GM12891 (cell line): ENCODE data around the gene DSCAM.
"Not testable (repeated sequence)": the region's sequence is repeated elsewhere in the genome, so short reads cannot be mapped to it uniquely, and the experiment has no call there.

Experiments
- DNase-seq: peaks from one replicate; pipeline ENCODE4 v3.0.0; 2011; ENCODE audit warnings: low spot score; ENCODE audit not compliant: insufficient read length
- FAIRE-seq: peaks from 2 replicates; lab custom pipeline; 2011; peaks lifted over from hg19 to GRCh38; lab: Jason Lieb, UNC
- PAX5 ChIP-seq: IDR thresholded peaks from 2 replicates; pipeline ENCODE4 v1.6.1; 2011; ENCODE audit warnings: low read length, moderate library complexity, mild to moderate bottlenecking; ENCODE audit not compliant: insufficient read depth, severe bottlenecking
- POLR2A ChIP-seq: IDR thresholded peaks from 2 replicates; pipeline ENCODE4 v1.6.1; 2011; ENCODE audit warnings: low read depth, low read length, control low read depth
- POLR2AphosphoS5 ChIP-seq: IDR thresholded peaks from 2 replicates; pipeline ENCODE4 v1.6.1; 2011; ENCODE audit warnings: low read depth, low read length, control low read depth
- POU2F2 ChIP-seq: IDR thresholded peaks from 2 replicates; pipeline ENCODE4 v1.6.1; 2011; ENCODE audit warnings: low read depth, mild to moderate bottlenecking, control low read depth, low read length, moderate library complexity
- SPI1 ChIP-seq: IDR thresholded peaks from 2 replicates; pipeline ENCODE4 v1.6.1; 2011; ENCODE audit warnings: low read depth, low read length, control low read depth
- TAF1 ChIP-seq: IDR thresholded peaks from 2 replicates; pipeline ENCODE4 v1.6.1; 2011; ENCODE audit warnings: low read depth, low read length, control low read depth

DSCAM gene

DNA sequence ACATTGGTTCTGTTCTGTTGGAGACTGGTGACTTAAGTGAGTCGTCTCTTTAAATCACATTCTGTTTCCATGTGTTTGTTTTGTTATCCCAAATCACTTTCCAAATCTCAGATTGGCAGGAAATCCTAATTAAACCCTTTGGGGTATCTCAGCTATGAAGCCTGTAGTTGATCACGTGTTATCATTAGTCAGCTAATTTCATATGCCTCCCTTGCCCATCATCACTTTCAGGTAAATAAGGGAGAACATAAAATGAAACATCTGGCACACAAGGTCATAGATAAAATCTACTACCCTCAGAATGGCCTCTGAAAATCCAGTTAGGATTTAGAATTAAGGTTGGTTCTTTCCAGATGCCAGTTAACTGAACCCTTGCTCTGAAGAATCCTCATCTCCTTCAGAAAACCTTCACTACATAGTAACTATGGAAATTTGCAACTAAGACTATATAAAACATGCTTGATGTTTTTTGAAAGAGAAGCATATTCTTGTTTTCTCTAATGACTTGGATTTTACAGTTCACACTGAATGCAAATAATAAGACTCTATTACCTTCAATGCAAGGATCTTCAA lies 401.5 kb downstream of the DSCAM start:
- DNase-seq: no peak
- FAIRE-seq: no peak
- TF ChIP-seq POLR2AphosphoS5: no peak
- TF ChIP-seq POLR2A: no peak
- no peak for TF ChIP-seq TAF1
- no peak for TF ChIP-seq PAX5

- FAIRE-seq, DNase-seq: not testable (repeated sequence)
Measured at GRCh38 chr21:40439581-40439980, 407.4 kb downstream of the DSCAM start.

- DNase-seq: no peak
- no peak for TF ChIP-seq PAX5
- no peak for TF ChIP-seq POU2F2
- no peak for TF ChIP-seq POLR2A
- TF ChIP-seq SPI1: no peak
- TF ChIP-seq TAF1: no peak
- TF ChIP-seq POLR2AphosphoS5: no peak
- FAIRE-seq: no peak
Measured at GRCh38 chr21:40438616-40439015, 408.3 kb downstream of the DSCAM start.

- DNase-seq (no peak), FAIRE-seq (no peak)
- TF ChIP-seq TAF1: no peak
- TF ChIP-seq SPI1: no peak
- no peak for TF ChIP-seq PAX5
- no peak for TF ChIP-seq POU2F2
- TF ChIP-seq POLR2AphosphoS5: no peak
- no peak for TF ChIP-seq POLR2A
Measured at GRCh38 chr21:40436261-40436660, 410.7 kb downstream of the DSCAM start.

DNA sequence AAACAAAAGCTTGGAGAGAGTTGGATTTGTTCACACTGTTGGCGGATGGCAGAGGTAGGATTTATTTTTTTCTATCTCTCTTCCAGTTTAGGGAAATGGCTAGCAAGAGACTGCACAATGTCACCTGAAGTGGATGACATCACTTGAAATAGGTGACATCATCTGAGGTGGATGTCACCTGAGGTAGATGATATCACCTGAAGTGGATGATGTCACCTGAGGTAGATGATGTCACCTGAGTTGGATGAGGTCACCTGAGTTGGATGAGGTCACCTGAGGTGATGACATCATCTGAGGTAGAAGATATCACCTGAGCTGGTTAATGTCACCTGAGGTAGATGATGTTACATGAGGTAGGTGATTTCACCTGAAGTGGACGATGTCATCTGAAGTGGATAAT lies 413.4 kb downstream of the DSCAM start:
- no peak for DNase-seq
- no peak for TF ChIP-seq POLR2A
- TF ChIP-seq POU2F2: no peak
- no peak for TF ChIP-seq PAX5
- TF ChIP-seq TAF1: no peak
- no peak for TF ChIP-seq POLR2AphosphoS5
- no peak for TF ChIP-seq SPI1
- FAIRE-seq: no peak

DNA sequence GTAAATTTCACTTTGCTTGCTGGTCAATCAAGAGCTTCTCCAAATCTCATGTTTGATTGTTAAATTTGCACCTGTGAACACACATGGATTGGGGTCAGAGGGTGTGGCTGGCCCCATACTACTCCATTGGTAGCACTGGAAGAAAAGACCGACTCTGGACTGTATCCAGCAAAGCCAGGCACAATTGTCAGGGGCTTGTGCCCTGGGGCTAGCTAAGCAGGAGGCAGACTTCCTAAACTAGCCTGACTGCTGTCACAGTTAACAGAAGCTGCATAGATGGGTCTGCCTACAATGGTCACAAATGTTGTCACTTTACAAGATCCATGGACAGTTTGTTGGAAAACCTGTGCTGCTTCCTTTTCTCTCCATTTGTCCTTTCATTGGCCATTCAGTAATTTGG lies 421.0 kb downstream of the DSCAM start:
- no peak for FAIRE-seq
- DNase-seq: no peak
- TF ChIP-seq POU2F2 (no peak), SPI1 (no peak), POLR2AphosphoS5 (no peak), PAX5 (no peak), TAF1 (no peak), POLR2A (no peak)

- DNase-seq (no peak), FAIRE-seq (no peak)
Measured at GRCh38 chr21:40422896-40423635, 423.9 kb downstream of the DSCAM start.

GRCh38 chr21:40421121-40421520 lies 425.8 kb downstream of the DSCAM start:
- TF ChIP-seq POLR2AphosphoS5 (no peak), TAF1 (no peak), POU2F2 (no peak), SPI1 (no peak), PAX5 (no peak), POLR2A (no peak)
- no peak for FAIRE-seq
- no peak for DNase-seq

More at GRCh38 chr21:40422896-40423635, 423.9 kb downstream of the DSCAM start:
- TF ChIP-seq POLR2A (no peak), POLR2AphosphoS5 (no peak), TAF1 (no peak), PAX5 (no peak), POU2F2 (no peak), SPI1 (no peak)

DNA sequence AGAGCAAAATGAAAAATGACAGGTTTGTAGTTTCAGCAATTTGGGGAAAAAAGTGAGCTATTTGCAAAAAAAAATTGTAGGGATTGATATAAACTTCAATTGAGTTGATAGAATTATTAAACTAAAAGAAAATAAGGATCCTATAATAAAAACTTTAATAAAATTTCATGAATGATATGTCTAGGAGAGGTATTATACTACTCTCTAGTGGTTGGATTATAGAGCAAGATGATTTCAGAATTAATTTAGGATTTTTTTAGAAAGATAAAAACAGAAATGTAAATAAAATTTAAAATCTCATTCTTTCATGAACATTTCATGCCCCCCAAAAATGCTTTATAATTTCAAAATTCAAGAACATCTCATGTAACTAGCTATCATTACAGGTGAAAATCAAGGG lies 430.4 kb downstream of the DSCAM start:
- FAIRE-seq: no peak
- TF ChIP-seq PAX5 (no peak), SPI1 (no peak)
- no peak for DNase-seq

DNA sequence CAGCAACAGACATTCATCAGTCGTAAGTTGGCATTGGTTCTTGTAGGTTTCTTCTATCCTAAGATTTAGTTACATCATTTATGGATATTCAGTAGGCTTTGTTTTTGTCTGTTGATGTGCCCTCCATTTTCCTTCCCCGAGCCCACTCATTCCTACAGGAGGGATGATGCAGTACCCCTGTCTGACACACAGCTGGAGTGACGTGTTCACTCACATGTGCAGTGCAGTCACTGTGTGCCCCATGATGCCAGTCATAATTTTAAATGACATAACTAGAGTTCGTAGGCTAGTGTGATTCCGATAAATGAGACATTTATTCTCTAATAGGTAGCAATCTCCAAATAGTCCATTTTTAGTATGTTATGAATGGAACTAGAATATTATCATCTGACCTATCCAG lies 438.4 kb downstream of the DSCAM start:
- FAIRE-seq (no peak), DNase-seq (no peak)
- TF ChIP-seq POLR2AphosphoS5 (no peak), TAF1 (no peak), PAX5 (no peak)
